NCI-H446 (cell line): ENCODE measurements around the gene BIRC7.
"Not testable (repeated sequence)": the region's sequence is repeated elsewhere in the genome, so short reads cannot be mapped to it uniquely, and the experiment has no call there.

Experiments used
- DNase-seq, 2 experiments: peaks; one replicate each; lab custom pipeline; 2025; lab: John Stamatoyannopoulos, UW

Gene BIRC7

GRCh38 chr20:63248835-63249591, 13.3 kb downstream of the BIRC7 start:
- DNase-seq, result no peak

- no peak for DNase-seq
These were observed 14.2 kb downstream of the BIRC7 start for GRCh38 chr20:63249891-63250290.

DNA sequence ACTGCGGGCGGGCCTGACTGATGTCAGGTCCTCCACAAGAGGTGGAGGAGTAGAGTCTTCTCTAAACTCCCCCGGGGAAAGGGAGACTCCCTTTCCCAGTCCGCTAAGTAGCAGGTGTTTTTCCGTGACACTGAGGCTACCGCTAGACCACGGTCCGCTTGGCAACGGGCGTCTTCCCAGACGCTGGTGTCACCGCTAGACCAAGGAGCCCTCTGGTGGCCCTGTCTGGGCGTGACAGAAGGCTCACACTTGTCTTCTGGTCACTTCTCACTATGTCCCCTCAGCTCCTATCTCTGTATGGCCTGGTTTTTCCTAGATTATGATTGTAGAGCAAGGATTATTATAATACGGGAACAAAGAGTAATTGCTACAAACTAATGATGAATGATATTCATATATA, 15.6 kb downstream of the BIRC7 start:
- not testable (repeated sequence) for DNase-seq

DNA sequence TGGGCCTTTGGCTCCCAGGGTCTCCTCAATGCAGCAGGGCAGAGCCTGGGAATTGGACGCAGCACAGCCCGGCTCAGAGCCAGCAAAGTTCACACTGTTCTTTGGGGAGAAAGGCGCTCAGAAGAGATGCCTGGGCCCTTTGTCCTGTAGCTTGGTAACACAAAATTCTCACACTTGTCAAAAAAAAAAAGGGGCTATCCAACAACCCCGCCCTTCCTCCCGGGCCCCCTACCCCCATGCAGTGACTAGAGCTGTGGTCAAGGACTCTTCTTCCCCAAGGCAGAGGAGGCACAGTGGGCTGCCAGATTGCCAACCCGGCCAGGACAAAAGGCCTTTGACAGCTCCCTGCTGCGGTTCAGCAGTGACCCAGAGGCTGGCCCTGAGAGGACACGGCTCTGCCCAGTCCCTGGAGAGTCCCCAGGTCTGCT, 16.6 kb downstream of the BIRC7 start:
- DNase-seq, result no peak

DNA sequence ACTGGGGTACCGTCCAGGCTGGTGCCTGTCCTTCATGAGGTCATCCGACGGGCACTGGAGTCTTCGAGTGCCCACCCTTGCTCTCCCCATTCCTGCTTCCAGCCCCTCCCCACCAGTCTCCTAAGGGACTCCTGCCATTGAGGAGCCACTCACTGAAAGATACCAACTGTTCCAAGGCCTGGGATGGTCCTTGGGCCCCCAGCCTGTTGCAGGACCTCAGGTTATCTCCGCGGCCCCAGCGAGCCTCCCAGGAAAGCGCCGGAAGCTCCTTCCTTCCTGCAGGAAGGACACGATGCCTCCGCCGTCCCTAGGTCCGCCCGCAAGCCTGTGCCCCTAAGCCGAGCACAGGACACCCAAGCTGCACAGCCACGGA, 17.3 kb downstream of the BIRC7 start:
- no peak for DNase-seq

- DNase-seq, result no peak
These were observed 17.9 kb downstream of the BIRC7 start for GRCh38 chr20:63253438-63254231.

DNA sequence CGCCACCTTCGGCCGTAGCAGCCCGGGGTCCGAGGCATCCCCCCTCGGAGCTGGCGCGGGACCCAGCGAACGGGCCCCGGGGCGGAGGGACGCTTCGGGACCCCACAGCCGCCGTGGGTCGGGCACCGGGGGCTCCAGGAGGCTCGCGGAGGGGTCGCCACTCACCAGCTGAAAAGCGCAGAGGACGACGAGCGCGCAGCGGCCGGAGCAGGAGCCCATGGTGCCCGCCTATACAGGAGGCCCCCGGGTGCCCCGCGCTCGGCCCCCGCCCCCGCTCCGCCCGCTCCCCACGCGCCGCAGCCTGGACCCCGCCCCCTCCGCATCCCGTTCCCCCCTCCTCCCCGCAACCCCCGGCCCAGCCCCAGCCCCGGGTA, 18.5 kb downstream of the BIRC7 start, which contains the start of gene NKAIN4:
Gene NKAIN4 (minus strand): TSS at position 232 of the 374 bp plus-strand sequence. CDS start 13 bp downstream, at position 219.
- DNase-seq, result no peak

- no peak for DNase-seq
These were observed 19.1 kb downstream of the BIRC7 start for GRCh38 chr20:63254606-63255384.

DNA sequence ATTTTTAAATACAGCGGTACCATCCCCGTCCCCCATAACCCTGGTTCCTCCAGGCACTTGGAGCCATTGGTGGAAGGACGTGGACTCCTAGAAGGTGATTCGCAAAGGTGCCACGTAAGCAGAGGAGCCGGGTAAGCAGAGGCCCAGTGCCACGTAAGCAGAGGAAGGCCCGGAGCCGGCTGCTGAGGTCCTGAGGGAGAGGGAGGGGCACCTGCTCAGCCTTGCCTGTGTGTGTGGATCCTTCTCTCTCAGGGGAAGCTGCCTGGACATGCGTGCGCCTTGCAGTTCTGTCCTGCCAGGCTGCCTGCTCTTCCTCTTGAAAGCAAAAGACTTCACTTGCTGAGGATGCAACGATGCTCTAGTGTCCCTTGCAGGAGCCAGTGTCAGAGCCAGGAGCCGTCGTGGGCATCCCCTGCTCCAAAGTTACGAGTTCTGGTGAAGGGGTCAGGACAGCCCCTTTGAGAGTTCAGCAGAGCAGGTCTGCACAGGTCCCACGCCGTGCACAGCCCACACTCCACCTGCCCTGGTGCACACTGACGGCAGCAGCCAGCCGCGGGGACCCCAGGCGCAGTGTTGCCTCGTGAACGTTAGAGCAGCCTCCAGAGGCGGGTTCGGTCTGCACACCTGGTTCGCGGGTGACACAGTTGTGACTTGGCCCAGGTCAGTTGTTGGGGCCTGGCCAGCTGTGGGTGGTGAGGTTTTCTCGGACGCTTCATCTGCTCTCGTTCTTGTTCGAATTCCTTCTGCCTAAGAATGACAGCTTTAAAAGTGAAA, 20.4 kb downstream of the BIRC7 start:
- no peak for DNase-seq

DNA sequence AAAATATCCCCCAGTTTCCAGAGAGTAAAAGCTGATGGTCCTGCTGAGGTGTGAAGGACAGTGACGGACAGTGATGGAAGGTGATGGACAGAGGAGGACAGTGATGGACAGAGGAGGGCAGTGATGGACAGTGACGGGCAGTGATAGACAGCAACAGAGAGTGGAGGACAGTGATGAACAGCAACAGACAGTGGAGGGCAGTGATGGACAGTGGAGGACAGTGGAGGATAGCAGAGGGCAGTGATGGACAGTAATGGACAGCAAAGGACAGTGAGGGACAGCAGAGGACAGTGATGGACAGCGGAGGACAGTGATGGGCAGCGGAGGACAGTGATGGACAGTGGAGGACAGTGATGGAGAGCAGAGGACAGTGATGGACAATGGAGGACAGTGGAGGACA, 21.2 kb downstream of the BIRC7 start:
- DNase-seq, result no peak

- DNase-seq, result no peak
These were observed 21.9 kb downstream of the BIRC7 start for GRCh38 chr20:63257629-63258028.

GRCh38 chr20:63258781-63259180, 23.1 kb downstream of the BIRC7 start:
- no peak for DNase-seq

DNA sequence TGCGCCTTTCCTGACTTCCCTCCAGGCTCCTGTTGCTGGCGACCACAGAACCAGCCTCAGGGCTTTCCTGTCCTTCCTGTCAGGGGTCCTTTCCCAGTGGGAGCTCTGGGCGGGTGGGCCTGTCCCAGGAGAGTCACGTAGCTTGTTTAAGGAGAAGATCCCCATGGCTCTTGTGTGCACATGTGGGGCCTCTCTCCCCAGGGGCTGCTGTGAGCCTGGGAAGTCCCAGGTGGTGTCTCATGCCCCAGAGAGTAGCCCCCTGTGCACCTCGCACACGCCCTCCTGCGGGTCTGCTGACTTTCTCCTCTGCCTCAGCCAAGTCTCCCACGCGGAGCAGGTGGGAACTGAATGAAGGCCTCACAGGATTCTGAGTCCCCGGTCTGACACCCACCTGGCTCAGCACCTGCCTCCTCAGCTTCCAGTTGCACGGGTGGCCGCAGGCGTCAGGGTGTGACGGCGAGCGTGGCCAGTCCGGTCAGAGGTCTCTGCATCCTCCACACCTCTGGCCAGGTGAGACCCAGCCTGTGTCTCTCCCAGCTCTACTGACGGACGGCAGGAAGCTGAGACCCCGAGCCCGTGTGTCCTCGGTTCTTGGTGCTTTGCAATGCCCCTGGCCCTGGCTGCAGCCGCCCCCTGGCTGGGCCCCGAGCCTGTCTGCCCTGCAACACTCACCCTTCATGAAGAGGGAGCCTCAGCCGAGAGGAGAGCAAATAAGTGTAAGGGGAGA, 24.2 kb downstream of the BIRC7 start:
- DNase-seq, result no peak

DNA sequence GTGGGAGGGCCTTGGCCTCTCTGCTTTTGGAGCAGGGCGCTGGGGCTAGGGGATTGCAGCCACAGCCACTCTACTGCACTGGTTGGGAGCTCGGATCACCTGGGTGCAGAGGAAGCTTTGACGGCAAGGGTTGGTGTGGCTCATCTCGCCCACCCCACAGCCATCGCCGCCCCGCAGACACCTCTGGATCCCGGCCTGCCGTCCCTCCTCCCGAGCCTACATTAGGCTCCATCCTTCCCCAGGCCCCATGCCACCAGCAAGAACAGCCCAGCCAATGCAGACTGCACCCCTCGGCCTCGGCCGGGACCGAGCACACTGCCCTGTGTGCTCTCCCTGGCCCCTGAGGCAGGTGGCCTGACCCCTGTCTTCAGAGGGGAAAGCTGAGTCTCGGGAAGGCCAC, 24.8 kb downstream of the BIRC7 start:
- DNase-seq, result no peak

DNA sequence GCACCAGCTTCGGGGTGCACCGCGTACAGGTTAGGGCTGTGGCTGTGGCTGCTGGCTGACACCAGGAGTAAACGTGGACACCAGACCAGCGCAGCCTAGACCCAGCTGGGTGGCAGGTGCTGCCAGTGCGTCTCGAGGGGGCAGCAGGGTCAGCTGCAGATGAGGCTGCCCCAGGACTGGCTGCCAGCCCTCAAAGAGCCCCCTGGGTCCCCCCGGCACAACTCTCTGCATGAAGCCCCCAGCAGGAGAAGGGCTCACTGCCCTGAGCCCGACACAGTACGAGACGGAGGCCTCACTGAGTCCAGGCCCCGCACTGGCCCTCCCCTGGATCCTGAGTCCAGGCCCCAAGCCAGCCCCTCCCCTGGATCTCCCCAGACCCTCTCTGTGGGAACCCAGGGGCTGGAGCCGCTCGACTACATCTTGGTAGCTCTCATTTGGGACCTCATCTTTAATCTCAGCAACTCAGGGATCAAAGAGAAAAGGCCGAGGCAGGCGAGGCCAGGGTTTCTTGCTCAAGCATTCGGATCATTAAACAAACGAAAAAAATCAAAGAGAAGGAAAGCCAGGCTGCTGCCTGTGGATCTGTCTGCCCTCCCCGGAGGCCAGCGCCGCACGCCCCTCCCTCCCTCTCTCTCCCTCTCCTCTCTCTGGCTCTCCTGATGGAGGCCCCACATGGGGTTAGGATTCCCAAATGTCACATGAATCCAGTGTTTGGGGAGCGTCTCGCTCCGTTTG, 25.5 kb downstream of the BIRC7 start:
- no peak for DNase-seq

- DNase-seq, result no peak
These were observed 26.3 kb downstream of the BIRC7 start for GRCh38 chr20:63261795-63262528.

DNA sequence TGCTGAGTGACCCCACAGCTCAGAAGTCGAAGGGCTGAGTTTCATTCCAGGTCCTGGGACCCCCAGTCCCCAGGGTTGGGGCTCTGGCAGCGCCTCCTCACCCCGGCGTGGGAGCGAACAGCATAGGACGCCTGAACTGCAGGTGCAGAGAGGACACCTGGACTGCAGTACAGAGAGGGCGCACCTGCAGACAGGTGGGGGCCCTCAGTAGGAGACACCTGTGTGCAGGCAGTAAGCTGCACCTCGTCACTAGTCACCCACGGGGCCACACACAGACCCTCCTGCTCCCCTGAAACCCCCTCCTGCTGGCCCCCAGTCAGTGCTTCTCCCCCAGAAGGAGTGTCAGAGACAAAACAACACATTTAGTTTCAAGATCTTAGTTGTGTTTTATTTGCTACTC, 27.1 kb downstream of the BIRC7 start:
- no peak for DNase-seq

- DNase-seq, result no peak
These were observed 28.3 kb downstream of the BIRC7 start for GRCh38 chr20:63264000-63264399.

- no peak for DNase-seq
These were observed 28.8 kb downstream of the BIRC7 start for GRCh38 chr20:63264519-63264918.
